MG63 (cell line): ENCODE results near the gene CYP4F11. TPM values are rescaled to one million over a fixed set of nuclear protein-coding genes. Genes with fewer than 3 reads are reported as not detected.

Experiments
- DNase-seq: peaks from one replicate; pipeline ENCODE4 v3.0.0-alpha.2; 2020
- H3K27me3 ChIP-seq: fragments of 250-450 bp; sonication (Bioruptor Pico); 2 replicates; pipeline ENCODE4 v1.5.1; 2020; ENCODE audit warnings: mild to moderate bottlenecking, moderate library complexity
- H3K36me3 ChIP-seq: fragments of 250-450 bp; sonication (Bioruptor Pico); 2 replicates; pipeline ENCODE4 v1.5.1; 2020; ENCODE audit warnings: mild to moderate bottlenecking, moderate library complexity
- H3K4me3 ChIP-seq: fragments of 250-450 bp; sonication (Bioruptor Pico); 2 replicates; pipeline ENCODE4 v1.5.1; 2020; ENCODE audit warnings: mild to moderate bottlenecking, moderate library complexity
- H3K9me3 ChIP-seq: fragments of 250-450 bp; sonication (Bioruptor Pico); 2 replicates; pipeline ENCODE4 v1.5.1; 2020; ENCODE audit warnings: mild to moderate bottlenecking, moderate library complexity
- total RNA-seq: library from RNA; depleted of rRNA; stranded (reverse); fragments of >200 nt; shearing (Covaris generic); gene quantifications from 2 replicates; pipeline ENCODE4 v1.2.3, GENCODE V29; 2014; ENCODE audit warnings: low replicate concordance; rRNA removed

The CYP4F11 gene
- total RNA-seq, 1 experiment from 2014 or later: not detected

DNA sequence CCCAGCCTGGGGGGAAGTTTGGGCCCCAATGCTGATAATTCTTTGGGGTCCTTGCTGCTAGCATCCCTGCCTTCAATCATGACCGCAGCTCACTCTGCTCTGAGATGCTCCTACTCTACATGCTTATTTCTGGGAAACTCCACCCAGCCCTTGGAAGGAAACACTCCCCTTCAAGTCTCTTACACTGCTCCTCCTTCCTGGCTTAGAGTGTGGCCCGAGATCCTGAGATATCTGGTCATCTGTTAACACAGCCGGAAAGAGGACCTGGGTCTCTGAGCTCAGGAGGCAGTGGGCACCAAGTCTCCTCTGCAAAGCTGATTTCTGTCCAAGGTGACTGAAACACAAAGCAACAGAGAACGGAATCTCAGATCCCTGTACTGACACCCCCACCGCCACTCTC lies 69.5 kb downstream of the CYP4F11 start:
- H3K36me3 ChIP-seq: no peaks in the 10 kb centered on the region
- no peak overlapping the region for H3K4me3 ChIP-seq
- H3K27me3 ChIP-seq: peaks cover 22% of the 10 kb centered on the region
- H3K9me3 ChIP-seq: no peaks in the 10 kb centered on the region
- DNase-seq: no peak

DNA sequence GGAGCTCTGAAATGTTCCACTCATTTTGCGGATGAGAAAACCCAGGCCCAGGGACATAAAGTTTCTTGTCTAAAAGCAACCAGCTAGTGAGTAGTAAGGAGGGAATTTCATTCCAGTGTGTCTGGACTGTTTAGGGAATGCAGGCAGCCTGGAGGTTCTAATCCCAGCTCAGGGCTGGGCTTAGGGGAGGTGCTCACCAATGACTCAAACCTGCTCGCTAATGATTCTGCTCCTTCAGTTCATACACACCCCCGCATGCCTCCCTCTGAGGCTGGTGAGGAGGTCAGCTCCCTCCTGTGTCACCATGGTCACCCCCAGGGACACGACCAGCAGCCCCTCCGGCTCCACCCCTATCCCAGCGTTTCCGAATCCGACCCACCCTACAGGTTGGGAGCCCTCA lies 71.1 kb downstream of the CYP4F11 start:
- DNase-seq: peak; percentile 24
- Histone ChIP-seq H3K9me3 (no peaks in the 10 kb centered on the region), H3K36me3 (no peaks in the 10 kb centered on the region), H3K4me3 (no peak overlapping the region), H3K27me3 (peaks cover 22% of the 10 kb centered on the region)

DNA sequence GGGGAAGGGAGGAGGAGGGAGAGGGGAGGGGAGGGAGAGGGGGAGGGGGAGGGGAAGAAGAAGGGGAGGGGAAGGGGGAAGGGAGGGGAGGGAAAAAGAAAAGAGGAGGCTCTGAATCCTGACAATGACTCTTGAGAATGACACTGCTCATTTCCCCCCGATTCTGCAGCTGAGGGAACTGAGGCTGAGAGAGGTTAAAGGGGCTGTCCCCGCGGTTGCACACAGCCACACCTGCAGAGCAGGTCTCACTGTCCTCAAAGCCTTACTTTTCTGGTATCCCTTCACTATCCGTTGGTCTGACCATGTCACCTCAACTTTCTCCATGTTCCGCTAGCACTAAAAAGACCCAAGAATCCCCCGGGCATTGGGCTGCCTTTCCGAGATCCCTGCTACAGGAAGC lies 71.9 kb downstream of the CYP4F11 start:
- Histone ChIP-seq H3K9me3 (no peaks in the 10 kb centered on the region), H3K36me3 (no peaks in the 10 kb centered on the region)

More for the DNA sequence above, 71.9 kb downstream of the CYP4F11 start:
- DNase-seq: no peak
- peaks cover 27% of the 10 kb centered on the region for H3K27me3 ChIP-seq
- H3K4me3 ChIP-seq: no peak overlapping the region

Other genes starting within 250 kb of the CYP4F11 start
- gene OR10H2, start 206.5 kb downstream of the CYP4F11 start, total RNA-seq: not detected in 2 replicates
- not detected in 2 replicates for gene OR10H3, start 196.5 kb downstream of the CYP4F11 start, total RNA-seq
- not detected in 2 replicates for gene OR10H5, start 146.9 kb downstream of the CYP4F11 start, total RNA-seq
- not detected in 2 replicates for gene OR10H1, start 118.9 kb downstream of the CYP4F11 start, total RNA-seq
- not detected in 2 replicates for gene CYP4F2, start 36.5 kb downstream of the CYP4F11 start, total RNA-seq
- gene OR10H4, start 14.5 kb upstream of the CYP4F11 start, total RNA-seq: not detected in 2 replicates
- gene TPM4, start 142.0 kb upstream of the CYP4F11 start, total RNA-seq: 1,104 and 1,574 TPM in 2 replicates
- gene RAB8A, start 177.4 kb upstream of the CYP4F11 start, total RNA-seq: 134 and 149 TPM in 2 replicates
- not detected in 2 replicates for gene HSH2D, start 209.2 kb upstream of the CYP4F11 start, total RNA-seq
- not detected in 2 replicates for gene CIB3, start 239.0 kb upstream of the CYP4F11 start, total RNA-seq